ENCODE measurements around the gene SLC16A11. TPM values are rescaled to one million over a fixed set of nuclear protein-coding genes. Genes with fewer than 3 reads are reported as not detected.
"Not testable (repeated sequence)": the region's sequence is repeated elsewhere in the genome, so short reads cannot be mapped to it uniquely, and the experiment has no call there.

Gene SLC16A11
- total and polyA plus RNA-seq, 5 donors: 3.3 to 11.3 (median 3.9) TPM

- H3K4me1 ChIP-seq (ENCODE audit: control insufficient read depth, insufficient read depth, low read length); H3K4me3 ChIP-seq (ENCODE audit: low read length); intact Hi-C loops (cut with DNase I); H3K9me3 ChIP-seq (ENCODE audit: control insufficient read depth, low read length); ATAC-seq; DNase-seq; H3K27ac ChIP-seq (ENCODE audit: low read length); H3K27me3 ChIP-seq (ENCODE audit: control insufficient read depth, insufficient read depth): not testable (repeated sequence)
- WGBS: 68% methylated on average over 5 of the region's 5 CpGs
Measured at GRCh38 chr17:6993613-6994056, 50.3 kb downstream of the SLC16A11 start.

Other genes with a start within 250 kb of the SLC16A11 start
- gene TEKT1, start 212.4 kb downstream of the SLC16A11 start, total RNA-seq: not detected
- not detected for gene TEKT1, start 212.4 kb downstream of the SLC16A11 start, polyA plus RNA-seq
- under 1 TPM in 1 of 4 donors, not detected in 3; 0.18 TPM for gene ALOX12, start 48.0 kb downstream of the SLC16A11 start, total RNA-seq
- gene ALOX12, start 48.0 kb downstream of the SLC16A11 start, polyA plus RNA-seq: 0.09 TPM
- gene RNASEK, start 31.5 kb downstream of the SLC16A11 start, total RNA-seq: 100 to 1,000 TPM; 188 to 219 (median 193) TPM
- gene RNASEK, start 31.5 kb downstream of the SLC16A11 start, polyA plus RNA-seq: 357 TPM
- gene BCL6B, start 21.0 kb downstream of the SLC16A11 start, total RNA-seq: 10 to 100 TPM in 2 of 4 donors, 1 to 10 TPM in 2; 6.7 to 16.8 (median 10.1) TPM
- 6.9 TPM for gene BCL6B, start 21.0 kb downstream of the SLC16A11 start, polyA plus RNA-seq
- 1 to 10 TPM in 2 of 4 donors, under 1 TPM in 2; 0.91 to 1.1 (median 0.98) TPM for gene SLC16A13, start 8.1 kb downstream of the SLC16A11 start, total RNA-seq
- gene SLC16A13, start 8.1 kb downstream of the SLC16A11 start, polyA plus RNA-seq: 1.2 TPM
- 1 to 10 TPM; 5.2 to 9.5 (median 7.6) TPM for gene CLEC10A, start 36.2 kb upstream of the SLC16A11 start, total RNA-seq
- 1.6 TPM for gene CLEC10A, start 36.2 kb upstream of the SLC16A11 start, polyA plus RNA-seq
- under 1 TPM in 3 of 4 donors, not detected in 1; 0.21 to 0.64 (median 0.29) TPM for gene ASGR2, start 70.7 kb upstream of the SLC16A11 start, total RNA-seq
- gene ASGR2, start 70.7 kb upstream of the SLC16A11 start, polyA plus RNA-seq: 0.14 TPM
- under 1 TPM; 0.35 to 0.86 (median 0.63) TPM for gene ASGR1, start 135.3 kb upstream of the SLC16A11 start, total RNA-seq
- 0.57 TPM for gene ASGR1, start 135.3 kb upstream of the SLC16A11 start, polyA plus RNA-seq
- 10 to 100 TPM; 28.7 to 36.2 (median 31.5) TPM for gene DLG4, start 175.7 kb upstream of the SLC16A11 start, total RNA-seq
- 23.3 TPM for gene DLG4, start 175.7 kb upstream of the SLC16A11 start, polyA plus RNA-seq
- gene ACADVL, start 175.8 kb upstream of the SLC16A11 start, total RNA-seq: 1,000 to 10,000 TPM in 3 of 4 donors, 100 to 1,000 TPM in 1; 896 to 1,154 (median 1,049) TPM
- gene ACADVL, start 175.8 kb upstream of the SLC16A11 start, polyA plus RNA-seq: 1,142 TPM
- gene DVL2, start 190.4 kb upstream of the SLC16A11 start, total RNA-seq: 10 to 100 TPM; 20.0 to 26.1 (median 23.4) TPM
- 14.6 TPM for gene DVL2, start 190.4 kb upstream of the SLC16A11 start, polyA plus RNA-seq
- 10 to 100 TPM; 22.2 to 30.4 (median 24.5) TPM for gene PHF23, start 195.4 kb upstream of the SLC16A11 start, total RNA-seq
- 18.8 TPM for gene PHF23, start 195.4 kb upstream of the SLC16A11 start, polyA plus RNA-seq
- gene GABARAP, start 198.4 kb upstream of the SLC16A11 start, total RNA-seq: 100 to 1,000 TPM; 492 to 540 (median 522) TPM
- 741 TPM for gene GABARAP, start 198.4 kb upstream of the SLC16A11 start, polyA plus RNA-seq
- gene CTDNEP1, start 207.6 kb upstream of the SLC16A11 start, total RNA-seq: 100 to 1,000 TPM; 118 to 124 (median 122) TPM
- gene CTDNEP1, start 207.6 kb upstream of the SLC16A11 start, polyA plus RNA-seq: 80.1 TPM
- gene ELP5, start 208.1 kb upstream of the SLC16A11 start, total RNA-seq: 100 to 1,000 TPM in 1 of 4 donors, 10 to 100 TPM in 3; 37.9 to 100 (median 82.9) TPM
- 41.7 TPM for gene ELP5, start 208.1 kb upstream of the SLC16A11 start, polyA plus RNA-seq
- gene CLDN7, start 218.4 kb upstream of the SLC16A11 start, total RNA-seq: 1 to 10 TPM; 1.8 to 3.4 (median 2.8) TPM
- 2.9 TPM for gene CLDN7, start 218.4 kb upstream of the SLC16A11 start, polyA plus RNA-seq
- gene SLC2A4, start 237.6 kb upstream of the SLC16A11 start, total RNA-seq: 100 to 1,000 TPM in 3 of 4 donors, 10 to 100 TPM in 1; 57.6 to 146 (median 103) TPM
- gene SLC2A4, start 237.6 kb upstream of the SLC16A11 start, polyA plus RNA-seq: 83.1 TPM

All from right cardiac atrium (tissue), 5 donors.